Measurements from ENCODE around the gene AUTS2.
A peak's percentile ranks its signal among the peaks of the same experiment; 100 is the strongest.
"Not testable (repeated sequence)": the region's sequence is repeated elsewhere in the genome, so short reads cannot be mapped to it uniquely, and the experiment has no call there.

AUTS2 gene

GRCh38 chr7:70354409-70355169 is 756.3 kb downstream of the AUTS2 start:
- no peak for DNase-seq

- peak; percentile 36 for DNase-seq
Measured at GRCh38 chr7:70355198-70356020, 757.1 kb downstream of the AUTS2 start.

GRCh38 chr7:70356085-70356786 is 758.0 kb downstream of the AUTS2 start:
- DNase-seq = no peak

- no peak for DNase-seq
Measured at GRCh38 chr7:70356787-70357328, 758.6 kb downstream of the AUTS2 start.

- DNase-seq = no peak
Measured at GRCh38 chr7:70360557-70360956, 762.3 kb downstream of the AUTS2 start.

GRCh38 chr7:70361821-70362220 is 763.5 kb downstream of the AUTS2 start:
- DNase-seq = no peak

- DNase-seq = not testable (repeated sequence)
Measured at GRCh38 chr7:70364393-70364792, 766.1 kb downstream of the AUTS2 start.

GRCh38 chr7:70371652-70372051 is 773.4 kb downstream of the AUTS2 start:
- no peak for DNase-seq

- DNase-seq = peak; percentile 44
Measured at GRCh38 chr7:70372768-70373515, 774.7 kb downstream of the AUTS2 start.

GRCh38 chr7:70374772-70375533 is 776.7 kb downstream of the AUTS2 start:
- DNase-seq = no peak

- DNase-seq = no peak
Measured at GRCh38 chr7:70376561-70377031, 778.3 kb downstream of the AUTS2 start.

- DNase-seq = no peak
Measured at GRCh38 chr7:70377957-70378356, 779.7 kb downstream of the AUTS2 start.

- no peak for DNase-seq
Measured at GRCh38 chr7:70379210-70379609, 780.9 kb downstream of the AUTS2 start.

GRCh38 chr7:70380421-70381015 is 782.2 kb downstream of the AUTS2 start:
- DNase-seq = no peak

- no peak for DNase-seq
Measured at GRCh38 chr7:70383066-70383782, 784.9 kb downstream of the AUTS2 start.

GRCh38 chr7:70384024-70384423 is 785.7 kb downstream of the AUTS2 start:
- DNase-seq = no peak

GRCh38 chr7:70384891-70385290 is 786.6 kb downstream of the AUTS2 start:
- no peak for DNase-seq

- no peak for DNase-seq
Measured at GRCh38 chr7:70387217-70387616, 788.9 kb downstream of the AUTS2 start.

GRCh38 chr7:70389531-70390151 is 791.4 kb downstream of the AUTS2 start:
- no peak for DNase-seq
